Astrocyte of the spinal cord (primary cell): ENCODE data around the gene STAG1.
A peak's percentile ranks its signal among the peaks of the same experiment; 100 is the strongest.
"Not testable (repeated sequence)": the region's sequence is repeated elsewhere in the genome, so short reads cannot be mapped to it uniquely, and the experiment has no call there.

Source experiments
- DNase-seq: peaks from one replicate; pipeline ENCODE4 v3.0.0; 2011; ENCODE audit warnings: low read depth, low spot score
- H3K4me3 ChIP-seq: 2 replicates; pipeline ENCODE4 v1.5.1; 2011; ENCODE audit warnings: low read depth, mild to moderate bottlenecking, low read length, moderate library complexity
- CTCF ChIP-seq: IDR thresholded peaks from 2 replicates; pipeline ENCODE4 v1.5.1; 2012; ENCODE audit warnings: low read depth, mild to moderate bottlenecking, low read length, inconsistent platforms
- in situ Hi-C: cut with HindIII; loops from 2 replicates; pipeline ENCODE4 v1.10.0; 2017; ENCODE audit warnings: low sequenced_read_pairs

STAG1 gene

DNA sequence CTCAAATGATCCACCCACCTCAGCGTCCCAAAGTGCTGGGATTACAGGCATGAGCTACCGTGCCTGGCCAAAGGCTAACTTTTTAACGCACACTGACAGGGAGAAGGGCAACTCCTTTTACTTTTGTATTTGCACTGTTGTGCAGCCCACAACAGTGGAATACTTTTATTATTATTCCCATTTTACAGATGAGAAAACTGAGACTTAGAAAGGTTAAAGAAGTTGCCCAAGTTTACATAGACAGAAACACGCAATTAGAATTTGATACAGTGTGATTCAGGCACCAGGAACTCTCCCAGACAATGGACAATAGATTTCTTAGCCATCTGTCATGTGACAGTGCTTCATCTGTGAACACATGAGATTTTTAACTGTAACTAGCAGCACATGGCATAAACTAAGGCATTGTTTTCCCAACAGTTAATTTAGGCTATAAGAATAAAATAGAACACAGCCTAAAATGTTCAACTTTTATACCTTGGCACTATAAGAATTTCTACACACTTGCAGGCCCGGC lies 18.8 kb downstream of the STAG1 start:
- in situ Hi-C loops: no loop called here
- no peak for TF ChIP-seq CTCF
- no peak for DNase-seq
- no peak overlapping the region for H3K4me3 ChIP-seq

- DNase-seq: no peak
- no peak overlapping the region for H3K4me3 ChIP-seq
- no peak for TF ChIP-seq CTCF
- in situ Hi-C loops: no loop called here
These were observed 20.8 kb downstream of the STAG1 start for GRCh38 chr3:136731274-136731884.

GRCh38 chr3:136730595-136731273 lies 21.4 kb downstream of the STAG1 start:
- H3K4me3 ChIP-seq: no peak overlapping the region
- in situ Hi-C loops: no loop called here
- no peak for DNase-seq
- TF ChIP-seq CTCF: no peak

GRCh38 chr3:136728918-136729317 lies 23.3 kb downstream of the STAG1 start:
- peak; percentile 82 for DNase-seq
- no peak for TF ChIP-seq CTCF
- in situ Hi-C loops: no loop called here
- no peak overlapping the region for H3K4me3 ChIP-seq

GRCh38 chr3:136728473-136728872 lies 23.7 kb downstream of the STAG1 start:
- H3K4me3 ChIP-seq: no peak overlapping the region
- no peak for TF ChIP-seq CTCF
- DNase-seq: no peak
- in situ Hi-C loops: no loop called here

DNA sequence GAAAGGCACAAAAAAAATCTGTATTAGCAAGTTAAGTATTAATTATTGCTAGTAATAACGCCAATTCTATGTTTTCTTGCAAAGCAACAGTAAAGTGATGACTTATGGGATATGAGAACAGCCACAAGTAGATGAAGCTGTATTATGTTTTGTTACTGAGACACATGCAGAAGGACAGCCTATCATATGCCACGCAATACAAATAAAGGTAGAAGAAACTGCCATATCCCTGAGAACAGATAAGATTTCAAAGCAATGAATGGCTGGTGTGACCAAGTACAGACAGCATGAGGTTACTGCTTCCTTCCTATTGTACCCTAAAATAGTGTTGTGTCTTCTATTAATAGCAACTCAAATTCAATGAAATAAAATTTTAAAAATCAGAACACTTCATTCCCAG lies 26.7 kb downstream of the STAG1 start:
- in situ Hi-C loops: no loop called here
- no peak for TF ChIP-seq CTCF
- H3K4me3 ChIP-seq: no peak overlapping the region
- no peak for DNase-seq

GRCh38 chr3:136722916-136723315 lies 29.3 kb downstream of the STAG1 start:
- H3K4me3 ChIP-seq, DNase-seq, in situ Hi-C loops: not testable (repeated sequence)

DNA sequence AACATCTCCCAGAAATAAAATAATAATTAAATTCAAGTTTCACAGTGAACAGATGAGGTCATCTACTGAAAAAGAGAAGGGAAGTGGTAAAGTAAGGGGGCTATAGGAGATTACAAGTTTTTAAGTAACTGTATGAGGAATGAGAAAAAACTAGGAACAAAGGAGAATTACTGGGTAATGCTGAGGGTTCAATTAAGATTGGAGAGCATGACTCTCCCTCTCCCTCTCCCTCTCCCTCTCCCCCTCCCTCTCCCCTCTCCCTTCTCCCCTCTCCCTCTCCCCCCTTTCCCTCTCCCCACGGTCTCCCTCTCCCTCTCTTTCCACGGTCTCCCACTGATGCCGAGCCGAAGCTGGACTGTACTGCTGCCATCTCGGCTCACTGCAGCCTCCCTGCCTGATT lies 29.8 kb downstream of the STAG1 start:
- H3K4me3 ChIP-seq, DNase-seq, in situ Hi-C loops: not testable (repeated sequence)
